Hematopoietic multipotent progenitor cell treated with erythropoietin and hydrocortisone succinate and interleukin-3 and kit ligand, for 8 days (in vitro differentiated cells): ENCODE measurements around the gene B3GNT9.
"Not testable (repeated sequence)": the region's sequence is repeated elsewhere in the genome, so short reads cannot be mapped to it uniquely, and the experiment has no call there.

Experiments
- DNase-seq: peaks from one replicate; pipeline ENCODE4 v3.0.0-alpha.2; 2015

Gene B3GNT9

GRCh38 chr16:67149276-67150046 lies 1.3 kb downstream of the B3GNT9 start:
- no peak for DNase-seq

GRCh38 chr16:67148656-67149275 lies 2.0 kb downstream of the B3GNT9 start:
- DNase-seq: no peak

GRCh38 chr16:67148221-67148620 lies 2.6 kb downstream of the B3GNT9 start:
- no peak for DNase-seq

GRCh38 chr16:67147437-67148140 lies 3.2 kb downstream of the B3GNT9 start:
- DNase-seq: no peak

- DNase-seq: no peak
Observed at GRCh38 chr16:67146523-67147357, 4.1 kb downstream of the B3GNT9 start.

DNA sequence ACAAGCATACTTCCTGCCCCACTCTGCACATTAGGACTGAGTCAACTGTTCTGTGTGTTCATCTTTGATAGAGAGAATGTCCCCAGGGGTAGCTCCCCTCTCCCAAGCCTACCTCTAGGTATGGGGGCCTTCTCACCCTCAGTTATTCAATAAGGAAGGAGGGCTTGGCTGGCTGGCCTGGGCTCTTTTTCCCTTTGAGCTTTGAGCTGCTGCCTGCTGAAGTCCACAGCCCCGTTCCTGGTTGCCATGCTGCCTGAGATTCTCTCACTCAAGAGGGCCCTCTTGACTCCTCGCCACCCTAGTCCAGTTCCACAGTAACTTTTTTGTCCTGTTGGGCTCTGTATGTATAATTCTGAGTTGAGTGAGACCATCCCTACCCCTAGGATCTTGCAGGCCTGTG lies 5.1 kb downstream of the B3GNT9 start:
- no peak for DNase-seq

DNA sequence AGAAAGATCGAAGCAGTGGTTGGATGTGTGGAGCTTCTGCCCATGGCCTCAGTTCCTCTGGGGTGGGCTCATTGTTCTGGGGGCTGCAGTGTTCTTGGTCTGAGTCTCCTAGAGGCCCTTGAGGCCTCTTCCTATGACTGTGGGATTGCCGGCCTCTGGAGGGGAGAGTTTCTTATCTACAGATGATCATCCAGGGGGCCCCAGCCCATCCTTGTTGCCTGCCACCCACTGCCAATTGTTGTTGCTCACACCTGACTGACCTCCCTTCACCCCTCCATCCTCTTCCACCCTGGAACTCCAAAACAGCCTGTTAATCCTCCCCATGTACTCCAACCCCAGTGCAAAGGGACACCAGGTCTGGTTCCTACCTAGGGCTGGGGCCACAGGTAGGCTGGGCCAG lies 5.9 kb downstream of the B3GNT9 start:
- no peak for DNase-seq

- no peak for DNase-seq
Observed at GRCh38 chr16:67142342-67142741, 8.5 kb downstream of the B3GNT9 start.

DNA sequence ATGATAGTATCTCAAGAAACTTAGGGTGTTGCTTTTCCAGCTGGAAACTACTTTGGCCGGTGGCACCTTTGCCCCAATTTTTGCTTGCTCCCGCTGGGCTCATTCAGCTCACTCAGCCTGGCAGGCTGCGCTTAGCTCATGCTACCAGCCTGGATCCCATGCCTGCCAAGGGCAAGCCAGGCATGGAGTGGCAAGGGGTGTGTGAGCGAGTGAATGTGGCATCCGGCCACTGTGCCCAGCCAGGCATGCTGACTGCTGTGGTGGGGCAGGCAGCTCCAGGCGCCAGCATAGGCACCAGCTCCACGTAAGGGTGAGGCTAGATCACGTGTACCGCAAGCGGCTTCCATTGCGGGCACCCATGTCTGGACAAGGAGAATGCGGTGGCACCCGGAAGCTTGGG lies 9.4 kb downstream of the B3GNT9 start:
- no peak for DNase-seq

DNA sequence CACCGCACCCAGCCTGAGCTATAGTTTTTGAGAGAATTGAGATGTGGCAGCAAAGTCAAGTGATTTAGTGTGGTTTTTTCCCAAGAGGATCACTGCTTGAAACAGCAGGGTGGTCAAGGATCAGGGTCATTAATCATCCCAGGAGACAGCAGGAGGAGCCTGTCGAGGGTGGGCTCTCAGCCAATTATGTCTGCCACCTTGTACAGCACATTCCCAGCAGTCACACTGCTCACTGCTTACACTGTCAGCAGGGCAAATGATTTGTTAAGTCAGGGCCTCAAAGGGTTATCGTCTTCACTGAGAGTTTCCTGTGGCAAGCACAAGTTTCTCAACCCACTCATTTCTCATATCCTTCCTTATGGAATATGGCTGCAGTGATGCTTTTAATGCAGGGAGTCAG lies 13.2 kb downstream of the B3GNT9 start:
- no peak for DNase-seq

DNA sequence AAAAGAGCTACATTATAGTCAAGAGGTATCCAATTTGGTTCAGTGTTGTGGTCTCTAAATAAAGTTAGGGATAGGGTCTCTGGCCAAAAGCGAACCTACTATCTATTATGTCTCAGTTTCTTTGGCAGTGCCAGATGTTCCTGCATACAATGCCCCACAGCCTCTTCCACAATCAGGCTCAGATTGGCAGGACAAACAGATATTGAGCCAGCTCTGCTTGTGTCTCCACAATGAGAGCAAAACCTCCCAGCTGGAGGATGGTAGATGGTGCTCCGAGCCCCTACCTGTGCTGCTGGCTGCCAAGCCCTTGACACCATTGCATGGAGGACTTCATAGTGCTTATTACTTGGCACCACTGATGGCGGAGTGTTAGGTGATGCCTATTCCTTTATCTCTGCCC lies 21.4 kb downstream of the B3GNT9 start:
- no peak for DNase-seq

DNA sequence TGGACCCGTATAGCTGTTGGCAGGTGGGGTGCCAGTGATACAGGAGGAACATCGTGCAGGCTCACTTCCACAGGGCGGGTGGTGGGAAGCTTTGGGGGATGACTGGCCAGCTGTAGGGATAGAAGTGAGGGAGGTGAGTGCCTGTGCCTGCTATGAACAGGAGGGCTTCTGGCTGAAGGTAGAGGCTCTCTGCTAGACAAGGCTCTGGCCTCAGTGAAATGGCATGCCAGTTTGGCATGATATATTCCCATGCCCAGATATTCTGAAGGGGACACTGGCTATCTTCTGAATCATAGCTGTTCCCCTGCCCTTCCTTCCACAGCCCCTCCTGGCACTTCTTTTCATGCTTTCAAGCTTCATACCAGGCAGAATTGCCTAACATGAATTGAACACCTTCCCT lies 21.9 kb downstream of the B3GNT9 start:
- no peak for DNase-seq

DNA sequence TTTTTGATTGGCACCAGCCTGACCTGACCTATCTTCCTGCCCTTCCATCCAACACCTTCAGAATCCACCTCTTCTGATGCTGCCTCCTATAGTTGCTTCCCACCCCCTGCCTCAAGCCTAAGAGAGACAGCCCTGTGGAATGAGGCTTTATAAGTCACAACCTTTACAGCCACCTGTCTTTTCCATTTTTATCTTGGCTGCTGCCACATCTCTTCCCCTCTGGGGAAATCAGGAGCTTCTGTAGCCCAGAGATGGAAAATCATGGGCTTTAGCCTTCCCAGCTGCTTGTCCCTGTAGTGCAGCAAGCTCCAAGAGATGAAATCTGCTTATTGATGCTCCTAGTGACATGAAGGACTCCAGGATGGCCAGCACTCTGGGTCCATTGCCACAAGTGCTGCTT lies 22.4 kb downstream of the B3GNT9 start:
- no peak for DNase-seq

GRCh38 chr16:67122799-67123198 lies 28.0 kb downstream of the B3GNT9 start:
- not testable (repeated sequence) for DNase-seq

DNA sequence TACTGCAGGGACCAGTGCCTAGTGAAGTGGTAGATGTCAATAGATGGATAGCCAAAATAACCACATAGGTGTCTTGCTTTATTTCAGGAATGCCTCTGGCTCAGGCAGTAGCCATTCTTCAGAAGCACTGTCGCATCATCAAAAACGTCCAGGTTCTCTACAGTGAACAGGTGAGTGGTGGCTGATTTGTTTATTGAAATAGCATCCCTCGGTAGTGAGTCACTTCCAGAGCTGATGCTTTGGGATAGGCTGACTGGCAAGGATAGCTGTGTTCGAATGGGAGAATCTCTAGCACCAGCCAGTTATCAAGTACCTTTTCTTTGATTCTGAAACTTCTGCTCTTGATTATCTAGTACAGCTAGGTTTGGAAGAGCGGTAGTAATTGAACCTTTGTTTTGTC lies 30.8 kb downstream of the B3GNT9 start:
- DNase-seq: no peak

DNA sequence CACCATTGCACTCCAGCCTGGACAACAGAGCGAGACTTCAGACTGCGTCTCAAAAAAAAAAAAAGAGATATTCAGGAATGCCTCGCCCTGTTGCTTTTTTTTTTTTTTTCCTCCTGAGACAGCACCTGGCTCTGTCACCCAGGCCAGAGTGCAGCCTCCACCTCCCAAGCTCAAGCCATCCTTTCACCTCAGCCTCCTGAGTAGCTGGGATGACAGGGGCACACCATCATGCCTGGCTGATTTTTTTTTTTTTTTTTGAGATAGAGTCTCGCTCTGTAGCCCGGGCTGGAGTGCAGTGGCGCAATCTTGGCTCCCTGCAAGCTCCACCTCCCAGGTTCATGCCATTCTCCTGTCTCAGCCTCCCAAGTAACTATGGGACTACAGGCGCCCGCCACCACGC lies 33.1 kb downstream of the B3GNT9 start:
- no peak for DNase-seq

DNA sequence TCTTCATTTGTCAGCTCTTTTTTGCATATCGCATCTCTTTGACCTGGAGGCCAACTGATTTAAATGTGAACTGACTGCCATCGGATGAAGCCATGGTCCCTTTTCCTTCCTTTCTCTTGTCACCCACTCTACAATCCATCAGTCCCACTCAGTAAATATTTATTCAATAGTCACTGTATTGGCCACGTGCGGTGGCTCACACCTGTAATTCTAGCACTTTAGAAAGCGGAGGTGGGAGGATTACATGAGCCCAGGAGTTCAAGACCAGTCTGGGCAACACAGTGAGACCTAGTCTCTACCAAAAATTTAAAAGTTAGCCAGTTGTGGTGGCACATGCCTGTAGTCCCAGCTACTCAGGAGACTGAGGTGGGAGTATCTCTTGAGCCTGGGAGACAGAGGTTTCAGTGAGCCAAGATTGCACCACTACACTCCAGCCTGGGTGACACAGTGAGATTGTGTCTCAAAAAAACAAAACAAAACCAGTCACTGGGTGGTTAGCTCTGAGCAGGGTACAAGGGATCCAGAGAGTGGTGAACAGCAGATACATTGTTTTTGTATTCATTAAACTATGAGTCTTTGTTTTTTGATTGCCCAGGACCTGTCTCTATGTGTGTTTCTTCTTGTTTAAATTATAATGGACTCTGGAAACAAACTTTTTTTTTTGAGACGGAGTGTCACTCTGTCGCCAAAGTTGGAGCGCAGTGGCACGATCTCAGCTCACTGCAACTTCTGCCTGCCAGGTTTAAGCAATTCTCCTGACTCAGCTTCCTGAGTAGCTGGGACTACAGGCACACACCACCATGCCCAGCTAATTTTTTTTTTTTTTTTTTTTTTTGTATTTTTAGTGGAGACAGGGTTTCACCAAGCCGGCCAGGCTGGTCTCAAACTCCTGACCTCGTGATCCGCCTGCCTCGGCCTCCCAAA lies 34.1 kb downstream of the B3GNT9 start:
- DNase-seq: no peak

- no peak for DNase-seq
Observed at GRCh38 chr16:67115639-67116038, 35.2 kb downstream of the B3GNT9 start.

DNA sequence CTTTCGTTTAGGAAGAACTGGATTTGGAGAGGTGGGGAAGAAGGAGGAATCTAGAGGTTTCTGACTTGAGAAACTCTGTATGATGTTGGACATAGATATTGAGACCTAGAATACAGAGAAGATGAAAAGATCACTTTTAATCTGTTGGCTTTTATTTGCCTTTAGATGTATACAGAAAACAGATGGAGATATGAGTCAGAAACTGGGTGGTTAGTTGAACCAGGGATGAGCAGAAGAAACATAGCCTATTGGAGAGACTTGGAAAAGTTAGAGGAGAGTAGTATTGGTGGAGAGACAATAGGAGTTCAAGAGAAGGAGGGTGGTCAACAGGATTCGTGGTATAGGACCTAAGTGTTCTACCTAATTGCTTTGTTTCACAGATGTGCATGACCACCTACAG lies 36.0 kb downstream of the B3GNT9 start:
- no peak for DNase-seq

GRCh38 chr16:67112591-67113399 lies 38.0 kb downstream of the B3GNT9 start:
- DNase-seq: peak; percentile 30

DNA sequence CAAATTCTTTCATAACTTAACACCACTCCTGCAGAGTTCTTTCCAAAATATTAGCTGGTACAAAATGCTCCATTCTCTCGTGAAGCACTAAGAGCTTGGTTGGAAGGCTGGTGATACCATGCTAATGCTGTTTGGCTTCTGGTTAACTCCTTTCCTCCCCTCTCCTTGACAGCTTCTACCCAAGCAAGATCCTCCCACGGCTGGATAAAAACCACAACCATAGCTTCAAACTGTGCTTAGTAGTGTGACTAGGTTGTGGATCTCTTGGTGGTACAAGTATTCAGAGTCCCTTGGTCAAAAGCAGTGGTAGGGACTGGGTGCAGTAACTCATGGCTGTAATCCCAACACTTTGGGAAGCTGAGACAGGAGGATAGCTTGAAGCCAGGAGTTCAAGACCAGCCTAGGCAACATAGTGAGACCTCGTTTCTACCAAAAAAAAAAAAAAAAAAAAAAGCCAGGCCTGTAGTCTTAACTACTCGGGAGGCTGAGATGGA lies 38.8 kb downstream of the B3GNT9 start:
- peak; percentile 5 for DNase-seq
